ENCODE measurements around the gene PSMD2. TPM values are rescaled to one million over a fixed set of nuclear protein-coding genes. Genes with fewer than 3 reads are reported as not detected.

Gene PSMD2
- total RNA-seq, 4 donors from 2014 or later, result 160 to 319 (median 213) TPM

- DNase-seq (ENCODE audit: low spot score), result no peak
- no peak for ATAC-seq (ENCODE audit: low FRiP score)
- TF ChIP-seq, protein P1, sequence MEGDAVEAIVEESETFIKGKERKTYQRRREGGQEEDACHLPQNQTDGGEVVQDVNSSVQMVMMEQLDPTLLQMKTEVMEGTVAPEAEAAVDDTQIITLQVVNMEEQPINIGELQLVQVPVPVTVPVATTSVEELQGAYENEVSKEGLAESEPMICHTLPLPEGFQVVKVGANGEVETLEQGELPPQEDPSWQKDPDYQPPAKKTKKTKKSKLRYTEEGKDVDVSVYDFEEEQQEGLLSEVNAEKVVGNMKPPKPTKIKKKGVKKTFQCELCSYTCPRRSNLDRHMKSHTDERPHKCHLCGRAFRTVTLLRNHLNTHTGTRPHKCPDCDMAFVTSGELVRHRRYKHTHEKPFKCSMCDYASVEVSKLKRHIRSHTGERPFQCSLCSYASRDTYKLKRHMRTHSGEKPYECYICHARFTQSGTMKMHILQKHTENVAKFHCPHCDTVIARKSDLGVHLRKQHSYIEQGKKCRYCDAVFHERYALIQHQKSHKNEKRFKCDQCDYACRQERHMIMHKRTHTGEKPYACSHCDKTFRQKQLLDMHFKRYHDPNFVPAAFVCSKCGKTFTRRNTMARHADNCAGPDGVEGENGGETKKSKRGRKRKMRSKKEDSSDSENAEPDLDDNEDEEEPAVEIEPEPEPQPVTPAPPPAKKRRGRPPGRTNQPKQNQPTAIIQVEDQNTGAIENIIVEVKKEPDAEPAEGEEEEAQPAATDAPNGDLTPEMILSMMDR (IDR thresholded peaks at IDR 0.05), result no peak
Measured at GRCh38 chr3:184328516-184328915, 29.5 kb downstream of the PSMD2 start.

DNA sequence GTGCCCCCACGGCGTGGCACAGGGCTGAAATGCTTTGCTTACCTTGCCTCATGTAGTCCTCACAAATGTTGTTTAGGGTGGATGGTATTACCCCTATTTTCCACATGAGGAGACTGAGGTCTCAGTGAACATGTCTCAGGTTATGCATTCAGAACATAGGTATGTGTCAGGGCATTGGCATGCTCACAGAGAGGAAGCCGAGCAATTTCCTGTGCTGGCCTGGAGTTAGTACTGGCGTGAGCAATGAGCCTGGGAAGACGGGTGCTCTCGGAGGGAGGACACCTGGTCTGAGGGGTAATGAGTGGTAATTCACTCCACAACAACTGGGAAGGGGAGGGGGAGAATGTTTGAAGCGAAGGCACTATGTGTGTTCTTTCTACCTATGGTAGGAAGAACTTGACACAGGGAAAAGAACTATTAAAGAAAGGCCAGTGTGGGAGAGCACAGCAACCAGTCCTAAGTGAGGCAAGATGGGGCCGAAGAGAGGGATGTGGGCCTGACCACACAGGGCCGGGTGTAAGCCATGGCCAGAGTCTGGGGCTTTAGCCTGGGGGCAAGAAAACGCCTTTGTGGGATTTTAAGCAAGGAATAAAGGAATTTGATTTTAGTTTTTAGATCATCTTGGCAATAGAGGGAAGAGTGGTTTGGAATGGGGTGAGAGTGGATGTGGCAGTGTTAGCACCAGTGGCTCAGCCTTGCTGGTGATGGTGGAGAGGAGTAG lies 33.5 kb downstream of the PSMD2 start:
- ATAC-seq (ENCODE audit: low FRiP score), result no peak

GRCh38 chr3:184333190-184333589 lies 34.1 kb downstream of the PSMD2 start:
- TF ChIP-seq, protein P1 (IDR thresholded peaks at IDR 0.05), result no peak
- no peak for ATAC-seq (ENCODE audit: low FRiP score)
- no peak for DNase-seq (ENCODE audit: low spot score)

More for the DNA sequence above, 33.5 kb downstream of the PSMD2 start:
- no peak for DNase-seq (ENCODE audit: low spot score)
- TF ChIP-seq, protein P1 (IDR thresholded peaks at IDR 0.05), result no peak

DNA sequence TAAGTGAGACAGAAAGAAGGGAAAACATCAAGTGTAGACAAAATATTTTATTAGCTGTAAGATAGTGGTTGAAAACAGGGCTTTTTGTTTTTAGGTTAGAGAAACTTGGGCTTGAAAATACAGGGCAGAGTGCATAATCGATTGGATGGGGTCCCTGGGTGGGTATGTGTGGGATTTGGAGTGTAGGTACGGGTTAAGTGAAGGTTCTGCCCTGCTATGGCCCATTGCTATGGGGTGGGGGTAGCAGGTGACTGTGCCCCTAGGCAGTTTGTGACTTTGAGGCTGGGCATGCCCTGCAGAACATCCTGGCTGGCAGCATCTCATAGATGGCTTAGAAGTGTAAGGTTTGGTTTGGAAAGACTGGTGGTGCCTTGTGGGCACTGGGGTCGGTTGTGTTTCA lies 34.7 kb downstream of the PSMD2 start:
- DNase-seq (ENCODE audit: low spot score) (no peak), ATAC-seq (ENCODE audit: low FRiP score) (no peak)
- TF ChIP-seq, protein P1 (IDR thresholded peaks at IDR 0.05), result no peak

- DNase-seq (ENCODE audit: low spot score) (no peak), ATAC-seq (ENCODE audit: low FRiP score) (no peak)
- TF ChIP-seq, protein P1 (IDR thresholded peaks at IDR 0.05), result no peak
Measured at GRCh38 chr3:184334470-184335158, 35.6 kb downstream of the PSMD2 start.

DNA sequence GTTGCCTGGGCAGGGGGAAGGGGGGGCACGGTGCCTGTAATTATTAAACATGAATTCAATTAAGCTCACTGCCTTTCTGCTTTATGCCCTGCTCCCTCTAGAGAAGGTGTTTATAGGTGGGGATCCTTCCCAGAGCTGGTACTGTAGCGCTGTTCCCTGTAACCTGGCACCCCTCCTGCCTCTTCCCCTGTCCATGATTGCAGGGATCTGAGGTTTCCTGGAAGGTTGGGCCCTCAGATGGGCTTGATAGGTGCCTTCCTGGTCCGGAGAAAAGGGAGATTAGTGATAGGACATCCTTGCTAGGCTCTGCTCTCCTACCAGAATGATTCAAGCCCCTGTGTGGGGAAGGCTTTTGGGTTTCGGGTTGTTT lies 36.2 kb downstream of the PSMD2 start:
- DNase-seq (ENCODE audit: low spot score), result no peak
- TF ChIP-seq, protein P1 (IDR thresholded peaks at IDR 0.05), result no peak
- ATAC-seq (ENCODE audit: low FRiP score), result peak; percentile 0

All from omental fat pad (tissue), 4 donors.